Mesothelial cell of epicardium (in vitro differentiated cells): ENCODE data around the gene SHISA9. TPM values are rescaled to one million over a fixed set of nuclear protein-coding genes. Genes with fewer than 3 reads are reported as not detected.

Experiments
- DNase-seq, 2 experiments: peaks; one replicate each; pipeline ENCODE4 v3.0.0; 2021; ENCODE audit warnings: low spot score in 2 of 2; ENCODE audit not compliant: unreplicated experiment in 2 of 2
- H3K27ac Mint-ChIP-seq: 2 replicates; pipeline ENCODE4 v1.8.0; 2021; ENCODE audit warnings: mixed read lengths
- H3K27me3 Mint-ChIP-seq: 2 replicates; pipeline ENCODE4 v1.8.0; 2021; ENCODE audit warnings: low read depth, mixed read lengths
- H3K36me3 Mint-ChIP-seq: 2 replicates; pipeline ENCODE4 v1.8.0; 2021; ENCODE audit warnings: mixed read lengths
- H3K4me1 Mint-ChIP-seq: 2 replicates; pipeline ENCODE4 v1.8.0; 2021; ENCODE audit warnings: mixed read lengths
- H3K4me3 Mint-ChIP-seq: 2 replicates; pipeline ENCODE4 v1.8.0; 2021; ENCODE audit warnings: mild to moderate bottlenecking, moderate library complexity, mixed read lengths
- H3K9me3 Mint-ChIP-seq: 2 replicates; pipeline ENCODE4 v1.8.0; 2021; ENCODE audit warnings: mixed read lengths
- CTCF ChIP-seq: fragments of 200-600 bp; sonication (generic); IDR thresholded peaks from one replicate; pipeline ENCODE4 v1.5.0; 2021; ENCODE audit warnings: antibody characterized with exemption; ENCODE audit not compliant: unreplicated experiment
- total RNA-seq: library from RNA; stranded (reverse); gene quantifications from 3 replicates; pipeline ENCODE4 v1.2.1, GENCODE V29; 2021

SHISA9 gene
- total RNA-seq, 1 donor from 2014 or later = 0.04 TPM

GRCh38 chr16:12972246-12972645 lies 70.8 kb downstream of the SHISA9 start:
- H3K4me3 Mint-ChIP-seq = no peak overlapping the region
- H3K27ac Mint-ChIP-seq = no peak overlapping the region
- no peaks in the 10 kb centered on the region for H3K36me3 Mint-ChIP-seq
- peaks cover 9% of the 10 kb centered on the region for H3K27me3 Mint-ChIP-seq
- no peak for DNase-seq
- H3K4me1 Mint-ChIP-seq = peaks cover 7% of the 10 kb centered on the region
- TF ChIP-seq CTCF = no peak
- H3K9me3 Mint-ChIP-seq = no peaks in the 10 kb centered on the region

GRCh38 chr16:12975766-12976165 lies 74.4 kb downstream of the SHISA9 start:
- no peak overlapping the region for H3K27ac Mint-ChIP-seq
- no peaks in the 10 kb centered on the region for H3K9me3 Mint-ChIP-seq
- H3K4me1 Mint-ChIP-seq = peaks cover 7% of the 10 kb centered on the region
- H3K4me3 Mint-ChIP-seq = no peak overlapping the region
- peaks cover 10% of the 10 kb centered on the region for H3K27me3 Mint-ChIP-seq
- H3K36me3 Mint-ChIP-seq = no peaks in the 10 kb centered on the region
- TF ChIP-seq CTCF = no peak
- DNase-seq = no peak

GRCh38 chr16:12976496-12976895 lies 75.1 kb downstream of the SHISA9 start:
- DNase-seq = no peak
- Mint-ChIP-seq H3K4me3 (no peak overlapping the region), H3K9me3 (peaks cover 3% of the 10 kb centered on the region), H3K27me3 (peaks cover 10% of the 10 kb centered on the region), H3K27ac (no peak overlapping the region), H3K36me3 (no peaks in the 10 kb centered on the region), H3K4me1 (peaks cover under 1% of the 10 kb centered on the region)
- TF ChIP-seq CTCF = no peak

- H3K4me1 Mint-ChIP-seq = no peaks in the 10 kb centered on the region
- no peak for DNase-seq
- no peak for TF ChIP-seq CTCF
- no peak overlapping the region for H3K27ac Mint-ChIP-seq
- H3K36me3 Mint-ChIP-seq = no peaks in the 10 kb centered on the region
- peaks cover 10% of the 10 kb centered on the region for H3K27me3 Mint-ChIP-seq
- no peak overlapping the region for H3K4me3 Mint-ChIP-seq
- H3K9me3 Mint-ChIP-seq = peaks cover 3% of the 10 kb centered on the region
Measured at GRCh38 chr16:12976936-12977335, 75.5 kb downstream of the SHISA9 start.

GRCh38 chr16:12985516-12985915 lies 84.1 kb downstream of the SHISA9 start:
- Mint-ChIP-seq H3K27ac (no peak overlapping the region), H3K9me3 (peaks cover 3% of the 10 kb centered on the region), H3K4me1 (no peaks in the 10 kb centered on the region), H3K4me3 (no peak overlapping the region), H3K27me3 (peaks cover 4% of the 10 kb centered on the region), H3K36me3 (no peaks in the 10 kb centered on the region)
- no peak for TF ChIP-seq CTCF
- DNase-seq = no peak

GRCh38 chr16:12988071-12988470 lies 86.7 kb downstream of the SHISA9 start:
- H3K36me3 Mint-ChIP-seq = no peaks in the 10 kb centered on the region
- peaks cover 4% of the 10 kb centered on the region for H3K27me3 Mint-ChIP-seq
- no peak overlapping the region for H3K4me3 Mint-ChIP-seq
- TF ChIP-seq CTCF = no peak
- H3K9me3 Mint-ChIP-seq = no peaks in the 10 kb centered on the region
- no peak overlapping the region for H3K27ac Mint-ChIP-seq
- H3K4me1 Mint-ChIP-seq = no peaks in the 10 kb centered on the region
- DNase-seq = no peak
